Glomerular visceral epithelial cell (primary cell): ENCODE results near the gene PM20D2.
A peak's percentile ranks its signal among the peaks of the same experiment; 100 is the strongest.

Experiments
- DNase-seq: peaks from one replicate; pipeline ENCODE4 v3.0.0-alpha.2; 2016; ENCODE audit errors: extremely low spot score

PM20D2 gene

GRCh38 chr6:89145091-89145955 lies 532 bp upstream of the PM20D2 start:
- DNase-seq: peak; percentile 41

GRCh38 chr6:89146718-89147700 lies 1.2 kb downstream of the PM20D2 start:
- DNase-seq: peak; percentile 52

- peak; percentile 19 for DNase-seq
Measured at GRCh38 chr6:89148016-89148750, 2.3 kb downstream of the PM20D2 start.

- no peak for DNase-seq
Measured at GRCh38 chr6:89154131-89154530, 8.3 kb downstream of the PM20D2 start.

- no peak for DNase-seq
Measured at GRCh38 chr6:89160331-89161092, 14.7 kb downstream of the PM20D2 start.

- no peak for DNase-seq
Measured at GRCh38 chr6:89161326-89162046, 15.6 kb downstream of the PM20D2 start.

GRCh38 chr6:89162047-89162371 lies 16.2 kb downstream of the PM20D2 start:
- no peak for DNase-seq

- no peak for DNase-seq
Measured at GRCh38 chr6:89172131-89172530, 26.3 kb downstream of the PM20D2 start.

GRCh38 chr6:89173634-89174033 lies 27.8 kb downstream of the PM20D2 start:
- DNase-seq: no peak

GRCh38 chr6:89180112-89180511 lies 34.3 kb downstream of the PM20D2 start:
- no peak for DNase-seq

- DNase-seq: no peak
Measured at GRCh38 chr6:89180971-89181370, 35.1 kb downstream of the PM20D2 start.

- DNase-seq: no peak
Measured at GRCh38 chr6:89183294-89183693, 37.4 kb downstream of the PM20D2 start.

GRCh38 chr6:89184344-89184743 lies 38.5 kb downstream of the PM20D2 start:
- no peak for DNase-seq

- DNase-seq: no peak
Measured at GRCh38 chr6:89186762-89187161, 40.9 kb downstream of the PM20D2 start.

- no peak for DNase-seq
Measured at GRCh38 chr6:89187504-89187903, 41.6 kb downstream of the PM20D2 start.

- DNase-seq: no peak
Measured at GRCh38 chr6:89190741-89191140, 44.9 kb downstream of the PM20D2 start.

GRCh38 chr6:89194559-89194958 lies 48.7 kb downstream of the PM20D2 start:
- no peak for DNase-seq

- DNase-seq: peak; percentile 12
Measured at GRCh38 chr6:89197141-89197540, 51.3 kb downstream of the PM20D2 start.

GRCh38 chr6:89198235-89198634 lies 52.4 kb downstream of the PM20D2 start:
- DNase-seq: no peak

GRCh38 chr6:89199579-89199978 lies 53.7 kb downstream of the PM20D2 start:
- DNase-seq: no peak
